NCI-H146 (cell line): ENCODE results near the gene NR0B2.

Source experiments
- DNase-seq: peaks from one replicate; lab custom pipeline; 2025; lab: John Stamatoyannopoulos, UW

The NR0B2 gene

GRCh38 chr1:26932531-26932930 lies 18.8 kb upstream of the NR0B2 start:
- no peak for DNase-seq

- no peak for DNase-seq
Observed at GRCh38 chr1:26923711-26924110, 9.9 kb upstream of the NR0B2 start.

- no peak for DNase-seq
Observed at GRCh38 chr1:26922901-26923300, 9.1 kb upstream of the NR0B2 start.

- DNase-seq, result no peak
Observed at GRCh38 chr1:26922431-26922729, 8.6 kb upstream of the NR0B2 start.

- DNase-seq, result peak; percentile 91
Observed at GRCh38 chr1:26921540-26922430, 8.0 kb upstream of the NR0B2 start, which contains the start of gene NUDC. Gene NUDC, plus strand, starts transcription at chr1:26921743. Its CDS starts 106 bp downstream, at chr1:26921849.

- no peak for DNase-seq
Observed at GRCh38 chr1:26921126-26921539, 7.4 kb upstream of the NR0B2 start.

GRCh38 chr1:26915204-26915842 lies 1.5 kb upstream of the NR0B2 start:
- no peak for DNase-seq

- DNase-seq, result no peak
Observed at GRCh38 chr1:26913389-26913753, 404 bp downstream of the NR0B2 start.

- DNase-seq, result no peak
Observed at GRCh38 chr1:26912147-26912490, 1.7 kb downstream of the NR0B2 start.

GRCh38 chr1:26911399-26912146 lies 2.2 kb downstream of the NR0B2 start:
- DNase-seq, result no peak

- DNase-seq, result no peak
Observed at GRCh38 chr1:26910343-26911160, 3.2 kb downstream of the NR0B2 start.

- DNase-seq, result no peak
Observed at GRCh38 chr1:26909951-26910342, 3.8 kb downstream of the NR0B2 start.

GRCh38 chr1:26907071-26907917 lies 6.5 kb downstream of the NR0B2 start:
- DNase-seq, result peak; percentile 73

GRCh38 chr1:26900815-26901511 lies 12.8 kb downstream of the NR0B2 start:
- DNase-seq, result no peak

GRCh38 chr1:26900001-26900814 lies 13.6 kb downstream of the NR0B2 start, which contains the start of gene GPATCH3:
Gene GPATCH3, minus strand, starts transcription at chr1:26900467. Its CDS starts 25 bp downstream, at chr1:26900442.
- peak; percentile 89 for DNase-seq

- DNase-seq, result no peak
Observed at GRCh38 chr1:26897351-26897750, 16.4 kb downstream of the NR0B2 start.

GRCh38 chr1:26894263-26894662 lies 19.5 kb downstream of the NR0B2 start:
- DNase-seq, result no peak

GRCh38 chr1:26890467-26890796 lies 23.3 kb downstream of the NR0B2 start:
- DNase-seq, result no peak
